T-helper 1 cell treated with Interleukin-12 subunit alpha and Interleukin-12 subunit beta and Interleukin-4 antibody, amounts not matched to agents 30 μg/mL and 1 μg/mL, for 36 hours (primary cell): ENCODE measurements around the gene BRF1.

ENCODE experiments used
- H3K27ac Mint-ChIP-seq: one replicate; pipeline ENCODE4 v1.8.0; 2021; ENCODE audit warnings: mild to moderate bottlenecking, mixed read lengths
- H3K27me3 Mint-ChIP-seq: one replicate; pipeline ENCODE4 v1.8.0; 2021; ENCODE audit warnings: low read depth, mixed read lengths
- H3K36me3 Mint-ChIP-seq: one replicate; pipeline ENCODE4 v1.8.0; 2021; ENCODE audit warnings: low read depth, mixed read lengths
- H3K4me1 Mint-ChIP-seq: one replicate; pipeline ENCODE4 v1.8.0; 2021; ENCODE audit warnings: low read depth, mixed read lengths
- H3K4me3 Mint-ChIP-seq: one replicate; pipeline ENCODE4 v1.8.0; 2021; ENCODE audit warnings: mild to moderate bottlenecking, moderate library complexity, mixed read lengths
- H3K9me3 Mint-ChIP-seq: one replicate; pipeline ENCODE4 v1.8.0; 2021; ENCODE audit warnings: mixed read lengths

The BRF1 gene

DNA sequence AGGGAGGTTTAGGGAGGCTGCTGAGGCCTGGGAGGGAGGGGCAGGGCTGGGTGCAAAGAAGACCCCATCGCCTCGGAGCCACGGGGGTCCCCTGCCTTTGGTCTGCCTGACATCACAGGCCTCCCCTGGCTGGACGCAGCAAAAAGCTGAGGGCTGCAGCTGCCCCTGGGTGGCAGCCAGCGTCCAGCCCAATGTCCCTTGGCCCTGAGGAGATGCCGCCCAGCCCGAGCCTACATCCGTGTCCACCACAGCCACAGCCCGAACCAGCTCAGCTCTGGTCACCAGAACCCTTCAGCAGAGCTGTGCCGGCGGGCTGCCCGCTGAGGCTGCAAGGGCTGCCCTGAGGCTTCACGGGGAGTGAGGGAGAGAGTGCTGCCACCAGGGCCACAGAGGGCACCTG, 121.6 kb downstream of the BRF1 start:
- Mint-ChIP-seq H3K4me1 (peaks cover 9% of the 10 kb centered on the region), H3K27ac (no peak overlapping the region), H3K9me3 (no peaks in the 10 kb centered on the region), H3K36me3 (no peaks in the 10 kb centered on the region), H3K4me3 (no peak overlapping the region), H3K27me3 (peaks cover 4% of the 10 kb centered on the region)

DNA sequence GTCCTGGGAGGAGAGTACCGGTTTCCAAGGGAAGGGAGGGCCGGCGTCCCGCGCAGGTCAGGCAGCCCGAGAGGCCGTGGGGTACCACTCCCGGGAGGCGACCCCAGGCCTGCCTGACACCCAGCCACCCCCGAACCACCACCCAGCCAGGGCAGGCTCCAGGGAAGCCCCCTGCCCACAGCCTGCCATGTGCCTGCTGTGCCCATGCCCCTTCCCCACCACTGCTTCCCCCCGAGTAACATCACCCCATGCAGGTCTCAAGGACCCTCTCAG, 122.0 kb downstream of the BRF1 start:
- H3K27ac Mint-ChIP-seq = no peak overlapping the region
- no peak overlapping the region for H3K4me3 Mint-ChIP-seq
- peaks cover 4% of the 10 kb centered on the region for H3K27me3 Mint-ChIP-seq
- H3K9me3 Mint-ChIP-seq = no peaks in the 10 kb centered on the region
- no peaks in the 10 kb centered on the region for H3K36me3 Mint-ChIP-seq
- H3K4me1 Mint-ChIP-seq = peaks cover 11% of the 10 kb centered on the region

DNA sequence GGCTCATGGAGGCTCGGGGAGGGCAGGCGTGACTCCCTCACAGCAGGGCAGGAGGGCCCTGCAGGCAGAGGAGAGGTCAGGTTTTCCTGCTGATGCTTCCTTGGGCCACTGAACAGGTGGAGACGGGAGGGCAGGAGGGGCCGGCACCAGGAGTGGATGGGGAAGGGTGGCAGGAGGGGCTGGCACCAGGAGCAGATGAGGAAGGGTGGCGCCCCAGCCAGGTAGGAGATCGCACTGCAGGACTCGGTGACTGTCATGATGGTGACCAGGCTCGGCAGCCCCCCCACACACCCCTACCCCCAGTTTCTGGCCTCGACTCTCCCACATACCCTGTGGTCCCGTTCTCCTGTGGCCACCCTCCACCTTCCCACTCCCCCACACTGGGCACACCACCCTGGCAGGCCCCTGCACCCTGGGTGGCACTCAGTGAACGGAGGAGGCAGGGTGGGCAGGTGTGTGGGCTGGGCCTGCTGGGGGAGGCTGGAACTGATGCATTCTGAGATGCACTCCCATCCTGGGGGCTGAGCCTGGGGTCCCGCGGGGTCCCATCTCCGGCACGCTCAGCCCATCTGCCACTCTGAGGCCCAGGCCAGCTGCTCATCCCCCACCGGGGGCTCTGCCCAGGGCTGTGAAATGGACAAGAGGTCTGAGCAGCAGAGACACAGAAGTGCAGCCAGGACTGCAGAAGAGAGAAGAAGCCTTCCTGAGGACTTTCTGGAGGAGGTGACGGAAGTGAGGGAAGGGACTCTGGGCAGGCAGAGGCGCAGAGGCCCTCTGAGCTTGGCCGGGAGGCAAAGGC, 122.5 kb downstream of the BRF1 start:
- H3K9me3 Mint-ChIP-seq = no peaks in the 10 kb centered on the region
- peaks cover 4% of the 10 kb centered on the region for H3K27me3 Mint-ChIP-seq
- H3K4me3 Mint-ChIP-seq = no peak overlapping the region
- H3K36me3 Mint-ChIP-seq = no peaks in the 10 kb centered on the region
- peaks cover 11% of the 10 kb centered on the region for H3K4me1 Mint-ChIP-seq
- no peak overlapping the region for H3K27ac Mint-ChIP-seq

DNA sequence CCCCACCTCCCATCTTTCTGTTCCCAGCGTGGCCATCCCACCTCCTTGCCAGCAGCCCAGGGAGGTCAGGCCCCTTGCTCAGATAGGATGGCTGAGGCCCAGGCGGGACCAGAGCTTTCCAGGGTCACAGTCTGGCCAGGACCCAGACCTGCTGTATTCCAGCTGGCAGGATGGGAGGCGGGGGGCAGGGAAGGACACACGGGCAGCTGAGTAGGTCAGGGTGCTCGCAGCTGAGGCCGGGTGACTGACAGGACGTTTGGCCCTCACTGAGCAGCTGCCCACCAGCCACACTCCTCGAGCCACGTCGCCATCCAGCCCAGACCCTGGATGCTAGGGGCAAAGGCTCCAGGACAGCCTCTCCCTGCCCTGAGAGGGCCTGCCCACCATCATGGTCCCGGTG, 123.7 kb downstream of the BRF1 start:
- Mint-ChIP-seq H3K27ac (no peak overlapping the region), H3K4me3 (no peak overlapping the region), H3K9me3 (no peaks in the 10 kb centered on the region), H3K36me3 (no peaks in the 10 kb centered on the region), H3K27me3 (no peaks in the 10 kb centered on the region), H3K4me1 (peaks cover 11% of the 10 kb centered on the region)

DNA sequence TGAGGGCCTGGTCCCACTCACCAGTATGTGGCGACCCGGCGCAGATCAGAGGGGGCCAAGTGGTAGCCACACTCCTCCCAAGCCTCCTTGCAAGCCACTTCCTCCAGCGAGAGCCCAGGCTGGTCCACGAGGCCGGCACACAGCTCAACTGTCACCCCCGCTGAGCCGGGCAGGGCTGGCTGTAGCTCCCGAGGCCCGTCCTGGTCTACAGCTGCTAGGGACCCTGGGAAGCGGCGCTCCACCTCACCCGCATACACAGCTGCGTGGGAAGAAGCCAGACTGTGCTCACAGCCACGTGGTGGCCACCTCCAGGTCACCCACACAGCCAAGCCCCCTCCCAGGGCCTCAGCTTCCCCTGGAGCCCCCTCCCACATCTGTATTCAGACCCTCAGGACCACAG, 124.3 kb downstream of the BRF1 start:
- no peaks in the 10 kb centered on the region for H3K9me3 Mint-ChIP-seq
- H3K27ac Mint-ChIP-seq = no peak overlapping the region
- peaks cover 13% of the 10 kb centered on the region for H3K4me1 Mint-ChIP-seq
- no peaks in the 10 kb centered on the region for H3K36me3 Mint-ChIP-seq
- H3K27me3 Mint-ChIP-seq = peaks cover 3% of the 10 kb centered on the region
- no peak overlapping the region for H3K4me3 Mint-ChIP-seq

DNA sequence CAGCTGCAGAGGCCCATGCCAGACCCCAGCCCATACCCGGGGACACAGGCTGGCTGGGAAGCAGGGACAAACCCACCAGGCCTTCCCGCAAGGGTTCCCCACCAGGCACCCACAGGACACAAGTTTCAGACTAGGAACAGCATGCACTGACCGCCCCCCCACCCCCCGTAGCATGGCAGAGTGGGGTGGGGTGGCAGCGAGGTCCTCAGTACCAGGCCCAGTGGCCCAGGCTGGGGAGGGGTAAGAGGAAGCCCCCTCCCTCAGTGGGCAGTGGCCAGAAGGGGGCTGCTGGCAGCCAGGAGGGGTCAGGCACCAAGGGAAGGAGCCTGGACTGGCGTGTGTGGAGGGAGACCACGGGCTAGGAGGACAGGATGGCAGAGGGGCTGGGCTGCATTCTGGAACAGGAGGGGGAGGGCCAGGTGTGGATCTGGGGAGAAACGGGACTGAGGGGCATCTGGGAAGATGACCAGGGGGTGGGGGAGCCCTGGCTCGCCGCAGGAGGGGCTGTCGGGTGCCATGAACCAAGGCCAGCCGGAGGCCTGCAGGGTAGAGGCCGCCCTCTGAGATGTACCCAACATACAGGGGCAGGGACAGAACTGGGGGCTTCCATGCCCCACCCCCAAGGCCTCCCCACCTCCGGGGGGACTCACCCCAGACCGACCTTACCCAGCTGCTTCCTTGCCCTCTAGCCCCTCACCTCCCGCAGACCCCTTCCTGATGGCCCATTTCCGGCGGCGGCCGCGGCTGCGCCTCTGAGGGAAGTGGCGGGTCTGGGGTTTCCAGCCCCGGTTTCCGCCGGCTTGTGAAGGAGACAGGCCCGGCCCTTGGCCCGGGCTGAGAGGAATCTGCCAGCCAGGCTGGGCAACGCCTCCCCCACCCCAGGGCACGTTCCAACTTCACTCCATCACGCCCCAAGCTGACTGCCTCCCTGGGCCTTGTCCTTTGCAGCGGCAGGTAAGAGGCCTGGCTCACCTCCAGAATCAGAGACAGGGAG, 126.6 kb downstream of the BRF1 start:
- H3K9me3 Mint-ChIP-seq = no peaks in the 10 kb centered on the region
- peaks cover 11% of the 10 kb centered on the region for H3K27me3 Mint-ChIP-seq
- H3K4me1 Mint-ChIP-seq = peaks cover 18% of the 10 kb centered on the region
- H3K36me3 Mint-ChIP-seq = no peaks in the 10 kb centered on the region
- no peak overlapping the region for H3K4me3 Mint-ChIP-seq
- H3K27ac Mint-ChIP-seq = peak overlapping the region; percentile 55

DNA sequence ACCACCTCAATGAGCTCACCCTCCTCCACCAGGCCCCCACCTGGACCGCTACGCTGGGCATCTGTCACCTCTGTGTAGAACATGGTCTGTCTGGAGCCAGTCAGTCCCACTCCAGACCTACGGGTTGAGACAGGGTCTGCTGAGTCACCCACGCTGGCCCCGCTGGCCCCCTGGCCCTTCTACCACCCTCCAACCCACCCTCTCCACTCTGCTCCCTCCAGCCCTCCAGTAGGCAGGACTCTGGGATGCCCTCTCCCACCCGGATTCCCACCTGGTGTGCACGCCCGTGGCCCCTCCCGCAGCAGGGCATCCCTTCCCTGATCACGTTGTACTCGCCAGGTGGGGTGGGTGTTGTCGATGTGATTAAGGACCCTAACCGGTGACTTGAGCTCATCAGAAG, 127.7 kb downstream of the BRF1 start:
- no peaks in the 10 kb centered on the region for H3K36me3 Mint-ChIP-seq
- no peak overlapping the region for H3K4me3 Mint-ChIP-seq
- H3K27ac Mint-ChIP-seq = no peak overlapping the region
- no peaks in the 10 kb centered on the region for H3K9me3 Mint-ChIP-seq
- H3K4me1 Mint-ChIP-seq = peaks cover 18% of the 10 kb centered on the region
- H3K27me3 Mint-ChIP-seq = peaks cover 12% of the 10 kb centered on the region

DNA sequence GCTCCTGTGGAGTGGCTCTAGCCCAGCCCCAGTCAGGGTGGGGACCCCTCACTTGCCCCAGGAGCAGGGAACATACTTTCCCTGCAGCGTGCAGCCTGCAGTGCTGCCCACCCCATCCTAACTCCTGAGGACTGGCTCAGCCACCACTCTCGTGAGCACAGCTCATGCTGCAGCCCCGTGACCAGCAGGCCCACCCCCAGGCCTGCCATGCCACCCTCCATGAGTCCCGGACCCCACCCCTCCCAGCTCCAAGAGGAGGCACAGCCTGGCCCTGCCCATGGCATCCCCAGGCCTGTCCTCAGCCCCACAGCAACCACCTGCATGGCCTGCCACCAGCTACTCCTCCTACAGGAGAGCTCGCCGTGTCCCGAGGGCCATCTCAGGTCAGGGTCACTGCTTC, 128.3 kb downstream of the BRF1 start:
- no peaks in the 10 kb centered on the region for H3K36me3 Mint-ChIP-seq
- no peaks in the 10 kb centered on the region for H3K9me3 Mint-ChIP-seq
- no peak overlapping the region for H3K4me3 Mint-ChIP-seq
- peaks cover 18% of the 10 kb centered on the region for H3K4me1 Mint-ChIP-seq
- no peak overlapping the region for H3K27ac Mint-ChIP-seq
- H3K27me3 Mint-ChIP-seq = peaks cover 12% of the 10 kb centered on the region

DNA sequence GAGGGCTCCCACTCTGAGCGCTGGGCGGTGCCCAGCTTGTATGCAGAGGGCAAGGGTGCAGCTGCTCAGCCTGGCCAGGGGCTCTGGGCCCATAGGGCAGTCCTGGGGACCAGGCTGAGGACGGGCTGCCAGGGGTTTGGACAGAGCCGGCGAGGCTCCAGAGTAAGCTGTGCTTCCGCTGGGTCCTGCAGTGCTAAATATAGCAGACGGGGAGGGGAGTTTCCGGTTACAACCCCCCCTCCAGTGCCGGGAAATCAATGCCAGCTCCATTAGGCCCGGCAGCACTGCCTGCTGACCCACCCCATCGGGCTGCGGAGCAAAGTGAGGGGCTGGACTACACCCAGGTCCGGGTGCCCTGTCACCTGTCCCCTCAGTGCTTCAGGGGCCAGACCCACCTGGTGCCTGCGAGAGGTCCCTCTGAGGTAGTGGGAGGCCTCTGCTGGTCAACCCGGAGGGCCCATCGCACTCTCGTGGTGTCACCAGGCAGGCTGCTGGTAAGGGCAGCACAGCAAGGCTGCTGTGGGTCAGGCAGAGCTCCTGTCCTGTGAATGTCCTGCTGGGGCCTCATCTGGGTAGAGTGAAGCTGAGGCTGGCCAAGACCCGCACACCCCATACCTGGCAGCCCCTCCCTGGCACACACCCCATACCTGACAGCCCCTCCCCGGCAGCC, 129.7 kb downstream of the BRF1 start:
- peaks cover 20% of the 10 kb centered on the region for H3K27me3 Mint-ChIP-seq
- no peak overlapping the region for H3K27ac Mint-ChIP-seq
- H3K9me3 Mint-ChIP-seq = no peaks in the 10 kb centered on the region
- no peaks in the 10 kb centered on the region for H3K36me3 Mint-ChIP-seq
- no peak overlapping the region for H3K4me3 Mint-ChIP-seq
- H3K4me1 Mint-ChIP-seq = peaks cover 18% of the 10 kb centered on the region

DNA sequence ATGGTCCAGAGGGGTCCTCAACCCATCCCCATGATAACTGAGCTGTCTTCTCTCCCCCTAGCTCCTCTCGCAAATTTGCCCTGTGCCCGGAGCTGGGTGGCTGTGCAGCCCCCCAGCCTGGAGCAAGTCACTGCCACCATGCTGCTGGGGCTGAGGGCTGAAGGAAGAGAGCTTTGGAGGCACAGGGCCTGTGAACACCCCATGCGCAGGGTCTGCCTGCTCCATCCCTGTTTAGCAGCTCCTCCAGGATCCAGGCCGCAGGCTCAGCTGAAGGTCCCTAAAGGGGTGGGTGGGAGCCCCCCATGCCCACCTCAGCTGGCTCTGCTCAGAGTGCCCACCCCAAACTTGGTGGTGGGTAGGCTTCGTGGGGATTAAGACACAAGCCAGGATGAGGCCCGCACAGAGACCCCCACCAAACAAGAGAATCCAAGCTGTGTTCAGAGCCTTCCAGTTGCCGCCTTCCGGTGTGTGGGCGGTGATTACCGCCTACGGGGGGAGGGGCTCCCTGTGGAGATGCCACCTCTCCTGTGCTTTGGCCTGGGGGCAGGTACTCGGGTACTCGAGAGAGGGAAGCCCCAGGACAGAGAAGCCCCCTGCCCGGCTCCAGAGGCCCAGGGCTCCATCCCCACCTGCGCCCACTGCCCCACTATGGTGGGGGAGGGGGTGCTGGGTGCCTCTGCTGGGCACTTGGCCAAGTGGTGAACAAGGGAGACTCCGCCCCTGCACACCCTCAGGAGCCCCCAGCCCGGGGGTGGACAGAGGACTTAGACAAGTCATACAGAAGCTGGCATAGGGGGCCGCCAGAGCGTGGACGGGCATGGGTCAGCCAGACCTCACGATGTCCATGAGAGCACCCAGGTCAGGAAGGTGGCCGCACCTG, 130.8 kb downstream of the BRF1 start:
- peak overlapping the region; percentile 45 for H3K27ac Mint-ChIP-seq
- H3K36me3 Mint-ChIP-seq = no peaks in the 10 kb centered on the region
- H3K4me1 Mint-ChIP-seq = peaks cover 18% of the 10 kb centered on the region
- H3K4me3 Mint-ChIP-seq = peak overlapping the region; percentile 79
- peaks cover 20% of the 10 kb centered on the region for H3K27me3 Mint-ChIP-seq
- no peaks in the 10 kb centered on the region for H3K9me3 Mint-ChIP-seq

DNA sequence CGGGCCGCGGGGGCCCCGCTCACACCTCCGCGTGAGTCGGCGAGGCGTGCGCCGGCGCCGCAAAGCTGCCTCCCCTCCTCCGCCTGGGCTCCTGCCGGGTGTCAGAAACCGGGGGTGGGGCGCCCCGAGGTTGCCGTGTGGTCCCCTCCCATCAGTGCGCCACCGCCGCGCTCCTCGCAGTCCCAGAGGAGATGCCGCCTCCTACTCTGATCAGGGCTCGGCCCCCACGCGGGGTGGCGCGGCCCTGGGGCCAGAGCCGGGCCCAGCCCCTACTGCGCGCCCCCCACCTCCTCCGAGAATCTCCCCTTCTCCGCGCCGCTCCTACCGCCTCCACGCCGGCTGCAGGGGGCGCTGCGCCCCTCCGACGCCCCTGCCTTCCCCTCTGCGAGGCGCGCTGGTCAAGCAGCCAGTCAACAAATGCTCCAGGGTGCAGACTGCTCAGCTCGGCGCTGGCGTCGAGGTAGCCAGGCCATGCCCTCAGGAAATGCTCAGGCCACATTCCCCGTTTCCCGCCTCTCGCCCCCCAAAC, 131.8 kb downstream of the BRF1 start:
- Mint-ChIP-seq H3K27me3 (peaks cover 20% of the 10 kb centered on the region), H3K27ac (no peak overlapping the region), H3K9me3 (no peaks in the 10 kb centered on the region)

DNA sequence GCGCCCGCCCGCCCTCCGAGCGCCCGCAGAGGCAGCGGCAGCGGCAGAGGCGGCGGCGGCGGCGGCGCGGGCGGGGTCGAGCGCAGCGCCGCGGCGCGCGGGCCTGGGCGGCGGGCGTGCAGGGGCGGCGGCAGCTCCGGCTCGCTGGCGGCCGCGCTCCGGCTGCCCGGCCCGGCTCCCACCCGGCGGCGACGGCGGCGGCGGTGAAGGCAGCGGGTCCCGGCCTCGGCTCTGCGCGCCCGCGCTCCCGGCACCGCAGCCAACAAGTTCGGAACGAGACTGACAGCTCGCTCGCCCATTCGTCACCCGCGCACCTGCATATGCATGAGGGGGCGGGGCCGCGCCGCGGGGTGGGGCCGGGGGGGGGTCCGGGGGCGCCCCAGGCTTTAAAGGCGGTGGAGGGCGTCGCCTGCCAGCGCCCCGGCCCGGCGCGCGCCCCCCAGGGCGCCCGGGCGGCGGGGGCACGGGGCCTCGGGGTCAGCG, 132.3 kb downstream of the BRF1 start, which contains the start of gene JAG2:
Gene JAG2 (minus strand): TSS at position 281 of the 483 bp plus-strand sequence. CDS start 356 bp downstream, outside the sequence.
- H3K9me3 Mint-ChIP-seq = no peaks in the 10 kb centered on the region
- H3K36me3 Mint-ChIP-seq = no peaks in the 10 kb centered on the region
- H3K4me1 Mint-ChIP-seq = peaks cover 11% of the 10 kb centered on the region
- peak within 1 kb of the TSS; percentile 79 for H3K4me3 Mint-ChIP-seq
- peak within 1 kb of the TSS; percentile 45 for H3K27ac Mint-ChIP-seq
- H3K27me3 Mint-ChIP-seq = peaks cover 20% of the 10 kb centered on the region

More for the DNA sequence above, 131.8 kb downstream of the BRF1 start:
- H3K36me3 Mint-ChIP-seq = no peaks in the 10 kb centered on the region
- H3K4me1 Mint-ChIP-seq = peaks cover 11% of the 10 kb centered on the region
- peak overlapping the region; percentile 67 for H3K4me3 Mint-ChIP-seq

DNA sequence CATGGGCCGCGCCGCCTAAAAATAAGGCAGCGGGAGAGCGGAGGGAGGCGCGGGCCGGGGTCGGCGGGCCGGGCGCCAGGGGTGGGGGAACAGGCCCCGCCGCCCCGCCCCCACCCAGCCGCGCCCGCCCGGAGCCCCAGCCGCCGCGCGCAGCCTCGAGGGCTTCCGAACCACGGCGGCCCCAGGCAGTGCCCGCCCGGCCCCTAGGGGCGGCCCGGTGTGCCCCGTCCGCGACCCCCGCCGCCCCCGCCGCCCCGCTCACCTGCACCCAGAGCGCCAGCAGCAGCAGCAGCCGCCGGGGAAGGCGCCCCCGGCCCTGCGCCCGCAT, 132.7 kb downstream of the BRF1 start:
- Mint-ChIP-seq H3K9me3 (no peaks in the 10 kb centered on the region), H3K27ac (no peak overlapping the region), H3K4me3 (peak overlapping the region; percentile 14), H3K4me1 (peaks cover 11% of the 10 kb centered on the region), H3K36me3 (no peaks in the 10 kb centered on the region), H3K27me3 (peaks cover 20% of the 10 kb centered on the region)
